Mucosa of gallbladder (tissue), 1 donor: ENCODE measurements around the gene NUP54. TPM values are rescaled to one million over a fixed set of nuclear protein-coding genes. Genes with fewer than 3 reads are reported as not detected.

Experiments
- DNase-seq: peaks from one replicate; pipeline ENCODE4 v3.0.0-alpha.2; 2020; ENCODE audit warnings: low spot score
- total RNA-seq: library from RNA; stranded (reverse); gene quantifications from one replicate; pipeline ENCODE4 v1.2.1, GENCODE V29; 2021
- donor health status: DM: no; HTN: no; CAD: no.

The NUP54 gene
- total RNA-seq, 1 donor from 2014 or later: 23.5 TPM

DNA sequence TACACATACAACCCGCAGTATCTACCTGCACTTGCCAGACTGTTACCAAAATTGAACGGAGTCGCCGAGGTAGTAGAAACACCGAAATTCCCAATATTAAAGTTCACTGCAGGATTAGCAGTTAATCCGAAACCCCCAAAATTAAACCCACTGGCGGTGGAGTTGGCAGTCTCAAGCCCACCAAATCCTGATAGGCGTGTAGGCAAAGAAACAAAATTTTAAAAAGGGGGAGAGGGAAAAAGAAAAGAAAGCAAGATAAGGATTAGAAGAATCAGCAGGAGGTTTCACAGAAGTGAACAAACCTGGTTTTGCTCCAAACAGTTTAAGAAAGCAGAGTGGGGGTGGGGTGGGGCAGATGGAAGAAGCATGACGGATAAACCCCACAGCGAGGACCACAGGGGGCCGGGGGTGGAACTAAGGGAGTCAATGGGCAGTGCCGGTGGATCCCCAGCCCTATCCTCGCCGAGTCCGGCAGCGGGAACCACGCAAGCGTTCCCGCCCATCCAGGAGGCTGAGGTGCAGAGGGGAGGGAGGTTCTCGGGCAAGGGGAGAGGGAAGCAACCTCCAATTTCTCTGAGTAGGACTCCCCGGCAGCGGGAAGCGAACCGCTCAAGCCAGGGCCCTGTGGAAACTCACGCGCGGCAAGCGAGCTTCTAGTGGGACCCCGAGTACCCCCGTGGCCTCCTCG lies 599 bp downstream of the NUP54 start:
- no peak for DNase-seq

- DNase-seq: no peak
These were observed 3.7 kb downstream of the NUP54 start for GRCh38 chr4:76144546-76144945.

DNA sequence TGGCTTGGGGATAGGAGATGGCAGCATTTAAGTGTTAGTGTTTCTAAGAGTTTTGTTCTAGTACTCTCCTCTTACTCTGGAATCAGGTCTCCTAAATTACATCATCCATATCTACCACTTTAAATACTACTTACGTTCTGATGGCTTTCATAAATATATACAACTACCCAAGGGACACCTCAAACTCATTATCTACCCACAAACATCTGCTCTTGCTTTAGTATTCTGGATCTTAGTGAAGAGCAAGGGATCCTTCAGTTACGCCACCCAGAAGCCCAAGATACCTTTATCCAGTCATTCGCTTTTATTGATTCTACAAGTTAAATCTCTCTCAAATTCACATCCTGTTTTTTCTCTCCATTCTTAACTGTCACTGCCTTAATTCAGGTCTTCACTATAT lies 7.0 kb downstream of the NUP54 start:
- no peak for DNase-seq

DNA sequence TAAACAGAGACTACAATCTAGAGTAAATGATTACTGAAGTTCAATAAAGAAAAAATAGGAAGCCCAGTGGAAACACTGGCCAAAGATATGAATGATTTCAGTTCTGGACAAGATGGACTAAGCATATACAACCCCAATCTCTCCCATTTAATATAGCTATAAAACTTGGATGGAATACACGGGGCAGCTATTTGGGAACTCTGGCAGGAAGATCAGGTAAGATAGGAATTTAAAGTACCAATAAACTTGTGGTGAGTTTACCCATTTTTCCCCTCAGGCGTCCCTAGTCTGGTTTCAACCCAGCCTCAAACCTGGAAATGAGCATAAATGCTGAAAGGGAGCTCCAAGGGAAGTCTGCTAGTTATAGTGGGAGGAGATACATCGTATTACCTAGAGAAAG lies 20.4 kb downstream of the NUP54 start:
- no peak for DNase-seq

DNA sequence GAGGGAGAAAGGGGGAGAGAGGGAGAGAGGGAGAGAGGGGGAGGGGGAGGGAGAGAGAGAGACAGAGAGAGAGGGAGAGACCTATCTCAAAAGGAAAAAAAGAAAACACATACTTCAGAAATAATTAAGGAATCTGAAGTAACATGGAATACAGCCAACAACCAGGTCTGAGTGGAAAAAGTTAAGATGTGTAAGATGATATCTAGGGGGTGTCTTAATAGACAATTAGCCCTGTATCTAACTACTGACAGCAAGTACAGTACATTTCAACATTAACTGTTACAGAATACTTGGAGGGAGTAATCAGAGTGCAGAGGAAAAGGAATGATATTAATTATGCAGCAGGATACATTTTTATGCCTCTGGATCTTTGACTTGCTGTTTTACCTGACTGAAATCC lies 22.4 kb downstream of the NUP54 start:
- no peak for DNase-seq

- DNase-seq: no peak
These were observed 28.0 kb downstream of the NUP54 start for GRCh38 chr4:76120199-76120598.

- DNase-seq: no peak
These were observed 30.7 kb downstream of the NUP54 start for GRCh38 chr4:76117536-76117935.

DNA sequence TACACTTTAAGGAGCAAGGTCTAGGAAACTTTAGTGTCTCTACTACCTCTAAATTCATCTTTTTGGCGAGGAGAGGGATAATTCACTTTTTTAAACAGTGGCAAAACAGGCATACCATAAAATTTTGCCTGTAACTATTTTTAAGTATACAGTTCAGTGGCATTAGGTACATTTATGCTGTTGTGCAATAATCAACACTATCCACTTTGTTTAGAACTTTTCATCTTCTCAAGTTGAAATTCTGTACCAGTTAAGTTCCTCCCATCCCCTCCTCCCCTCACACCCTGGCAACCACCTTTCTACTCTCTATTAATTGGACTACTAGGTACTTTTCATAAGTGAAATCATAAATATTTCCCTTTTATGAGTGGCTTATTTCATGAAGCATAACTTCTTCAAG lies 31.4 kb downstream of the NUP54 start:
- no peak for DNase-seq

DNA sequence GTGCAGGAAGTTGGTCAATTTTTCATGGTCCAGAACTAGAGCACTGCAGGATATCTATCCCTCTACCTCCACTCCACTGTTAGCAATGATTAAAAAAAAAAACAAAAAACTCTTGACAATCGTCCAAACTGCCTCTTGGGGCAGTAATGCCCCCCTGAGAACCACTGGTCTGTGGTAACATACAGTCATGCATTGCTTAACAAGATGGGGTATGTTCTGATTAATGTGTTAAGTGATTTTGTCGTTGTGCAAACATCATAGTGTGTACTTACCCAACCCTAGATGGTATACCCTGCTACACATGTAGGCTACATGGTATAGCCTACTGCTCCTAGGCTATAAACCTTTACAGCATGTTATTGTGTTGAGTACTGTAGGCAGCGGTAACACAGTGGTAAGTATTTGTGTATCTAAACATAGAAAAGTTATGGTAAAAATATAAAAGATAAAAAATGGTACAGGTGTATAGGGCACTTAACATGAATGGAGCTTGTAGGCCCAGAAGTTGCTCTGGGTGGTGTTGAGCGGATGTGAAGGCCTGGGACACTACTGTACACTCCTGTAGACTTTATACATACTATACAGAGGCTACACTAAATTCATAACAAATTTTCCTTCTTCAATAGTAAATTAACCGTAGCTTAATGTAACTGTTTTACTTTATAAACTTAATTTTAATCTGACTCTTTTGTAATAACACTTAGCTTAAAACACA lies 39.6 kb downstream of the NUP54 start:
- no peak for DNase-seq

DNA sequence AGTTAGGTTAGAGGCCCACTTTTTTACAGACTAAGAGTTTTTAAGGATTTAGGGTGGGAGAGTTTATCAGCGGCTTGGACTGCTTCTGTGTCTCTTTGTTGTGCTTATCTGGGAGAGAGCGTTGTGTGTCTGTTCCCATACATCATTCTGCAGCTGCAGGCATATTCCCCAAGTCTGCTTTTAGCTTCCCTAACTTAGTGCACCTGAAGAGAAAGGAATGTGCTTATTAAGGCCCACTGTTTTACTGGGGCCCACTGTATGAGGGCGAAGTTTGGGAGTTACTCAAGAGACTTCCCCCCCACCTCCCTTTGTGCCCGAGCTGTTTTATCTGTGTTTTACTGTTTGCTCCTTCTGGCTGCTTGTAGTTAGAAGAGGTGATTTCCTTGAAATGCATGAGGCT lies 41.8 kb downstream of the NUP54 start:
- no peak for DNase-seq

GRCh38 chr4:76105652-76106051 lies 42.5 kb downstream of the NUP54 start:
- DNase-seq: no peak

DNA sequence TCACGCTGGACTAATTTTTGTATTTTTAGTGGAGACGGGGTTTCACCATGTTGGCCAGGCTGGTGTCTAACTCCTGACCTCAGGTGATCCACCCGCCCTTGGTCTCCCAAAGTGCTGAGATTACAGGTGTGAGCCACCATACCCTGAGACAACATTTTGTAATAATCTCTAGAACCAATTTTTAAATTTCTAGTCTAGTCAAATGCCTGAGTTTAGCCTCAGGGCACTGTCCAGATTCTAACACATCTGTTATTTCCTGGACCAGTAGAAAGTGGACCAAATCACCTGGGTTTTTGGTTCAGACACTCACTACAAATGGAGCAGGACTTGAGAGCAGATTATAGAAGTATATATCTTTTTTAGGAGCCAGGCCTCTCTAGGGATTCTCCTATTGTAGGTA lies 52.1 kb downstream of the NUP54 start:
- no peak for DNase-seq

- DNase-seq: no peak
These were observed 52.6 kb downstream of the NUP54 start for GRCh38 chr4:76095568-76095967.

DNA sequence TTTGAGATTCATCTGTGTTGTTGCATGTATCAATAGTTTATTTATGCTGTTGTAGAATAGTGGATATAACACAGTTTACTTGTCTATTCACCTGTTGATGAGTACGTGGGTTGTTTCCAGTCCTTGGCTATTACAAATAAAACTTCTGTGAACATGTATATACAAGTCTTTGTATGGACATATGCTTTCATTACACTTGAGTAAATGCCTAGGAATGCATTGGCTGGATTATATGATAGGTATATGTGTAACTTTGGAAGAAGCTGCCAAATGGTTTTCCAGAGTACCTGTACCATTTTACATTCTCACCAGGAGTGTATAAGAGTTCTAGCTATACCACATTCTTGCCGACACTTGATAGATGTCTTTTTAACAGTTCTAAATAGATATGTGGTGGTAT lies 57.1 kb downstream of the NUP54 start:
- DNase-seq: no peak

GRCh38 chr4:76090241-76090691 lies 57.9 kb downstream of the NUP54 start:
- peak; percentile 41 for DNase-seq

DNA sequence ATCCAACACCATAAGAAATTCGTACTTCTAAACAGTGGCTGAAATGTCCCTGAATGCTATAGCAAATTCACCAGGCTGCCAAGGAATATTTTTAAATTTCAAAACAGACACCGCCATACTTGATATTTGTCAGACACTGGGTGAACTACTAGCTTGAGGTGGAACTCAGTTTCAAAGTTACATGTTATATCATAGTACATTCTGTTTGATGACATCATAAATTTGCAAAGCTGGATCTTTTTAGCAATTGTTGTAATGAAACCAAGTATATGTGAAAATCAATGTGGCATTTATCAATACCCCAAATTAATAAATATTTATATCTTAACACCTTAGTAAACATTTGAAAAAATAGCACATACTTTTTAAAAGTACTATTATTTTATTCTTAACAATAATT lies 59.5 kb downstream of the NUP54 start:
- no peak for DNase-seq

DNA sequence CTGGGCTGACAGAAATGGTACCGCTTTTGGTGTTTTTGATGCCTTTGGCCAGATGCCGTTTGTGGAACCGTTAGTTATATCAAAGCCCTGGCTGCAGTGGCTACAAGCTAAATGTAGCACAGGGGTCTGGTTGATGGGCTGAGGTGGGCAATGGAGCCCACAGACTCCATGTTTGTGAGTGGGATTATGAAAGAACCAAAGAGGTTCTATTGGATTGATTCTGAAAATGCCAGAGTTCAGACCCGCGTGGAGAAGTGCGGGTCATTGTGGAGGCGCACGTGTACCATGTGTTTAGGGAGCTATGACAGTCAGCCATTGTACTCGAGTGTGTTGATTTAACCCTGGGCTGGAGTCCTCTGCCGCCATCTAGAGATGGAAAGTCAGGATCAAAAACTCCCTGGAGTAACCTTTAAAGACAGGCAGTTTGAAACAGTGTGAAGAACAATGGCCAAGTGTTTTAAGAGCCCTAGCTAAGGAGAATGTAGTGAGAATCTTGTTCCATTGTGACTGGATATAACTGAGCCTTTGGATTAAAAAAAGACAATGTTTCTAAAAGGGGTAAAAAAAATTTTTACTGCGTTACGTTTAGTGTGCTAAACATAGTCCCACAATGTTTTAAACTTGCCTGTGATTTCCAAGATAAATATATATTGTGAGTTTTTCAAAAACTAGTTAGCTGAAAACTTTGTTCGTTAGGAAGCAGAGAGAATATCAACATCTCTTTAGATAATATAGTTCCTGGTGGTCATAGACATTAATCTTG lies 61.0 kb downstream of the NUP54 start:
- DNase-seq: peak; percentile 60

GRCh38 chr4:76084542-76084941 lies 63.7 kb downstream of the NUP54 start:
- DNase-seq: no peak

DNA sequence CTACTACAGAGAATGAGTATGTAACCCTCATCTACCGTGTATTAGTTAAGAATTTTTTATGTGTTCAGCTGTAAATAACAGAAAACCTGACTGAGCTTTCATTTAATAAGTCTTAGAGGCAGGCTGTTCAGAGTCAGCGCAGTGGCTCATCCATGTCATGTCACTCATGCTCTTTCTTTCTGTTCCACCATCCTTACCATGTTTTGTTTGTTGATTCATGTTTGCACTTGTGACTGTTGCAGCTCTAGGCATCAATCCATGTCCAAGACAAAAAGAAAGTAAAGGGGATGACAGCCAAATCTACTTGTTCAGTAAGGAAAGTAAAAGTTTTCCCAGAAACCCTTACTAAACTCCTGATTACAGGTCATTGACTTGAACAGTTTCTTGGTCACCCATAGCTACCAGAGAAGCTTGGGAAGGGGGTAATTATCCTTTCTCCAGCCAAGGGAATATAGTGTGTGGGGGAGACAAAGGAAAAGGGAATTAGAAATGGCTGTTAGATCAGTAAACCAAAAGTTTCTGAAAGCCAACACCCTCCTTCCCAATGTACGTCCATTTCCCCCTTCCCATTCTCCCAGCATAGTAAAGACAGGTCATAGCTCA lies 64.7 kb downstream of the NUP54 start:
- DNase-seq: no peak

DNA sequence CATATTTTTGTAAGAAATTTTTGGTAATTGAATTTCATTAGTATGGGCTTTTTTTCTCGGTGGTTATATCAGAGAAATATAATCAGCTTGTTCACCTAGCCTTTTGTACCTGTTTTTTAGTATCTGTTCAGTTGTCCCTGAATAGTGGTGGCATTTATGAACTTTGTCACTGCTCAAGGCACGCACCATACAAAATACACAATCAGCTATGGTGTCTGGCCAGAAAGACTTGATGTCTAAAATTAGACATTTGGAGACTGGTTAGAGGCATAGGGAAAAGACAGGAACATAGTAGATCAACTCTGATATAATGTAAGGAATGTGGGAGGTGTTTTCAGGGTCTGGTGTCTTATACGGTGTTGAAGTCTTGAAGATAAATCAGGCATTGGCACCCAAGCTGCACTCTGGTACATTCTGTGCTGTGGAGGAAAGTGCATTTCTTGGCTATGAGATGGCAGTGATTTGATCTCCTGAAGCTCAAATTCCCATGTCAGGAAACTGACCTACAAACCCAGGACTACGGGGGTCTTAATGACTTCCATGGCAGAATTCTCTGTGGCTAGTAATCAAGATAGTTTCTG lies 70.1 kb downstream of the NUP54 start:
- no peak for DNase-seq

- no peak for DNase-seq
These were observed 73.1 kb downstream of the NUP54 start for GRCh38 chr4:76074993-76075600.

DNA sequence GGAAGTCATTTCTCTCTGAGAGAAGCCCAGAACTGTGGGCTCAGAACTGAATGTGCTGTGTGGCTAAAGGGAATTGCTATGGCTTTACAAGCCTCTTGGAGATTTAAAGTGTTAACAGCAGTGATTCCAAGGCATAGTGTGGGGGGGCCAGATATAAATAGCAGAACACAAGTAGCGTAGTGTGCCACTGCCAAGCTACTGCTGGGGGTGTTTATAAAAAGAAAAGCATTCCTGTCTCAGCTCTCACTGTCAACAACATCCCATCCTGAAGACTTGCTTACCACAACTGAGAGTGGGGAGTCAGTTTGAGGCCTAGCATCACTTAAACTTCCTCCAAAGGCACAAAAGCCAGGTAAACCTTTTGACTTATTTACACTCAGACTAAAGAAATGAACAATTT lies 73.7 kb downstream of the NUP54 start, which contains the start of gene ART3:
TSS of gene ART3 (plus strand) at position 242 of the 400 bp plus-strand sequence. CDS start 1,181 bp downstream, outside the sequence.
- DNase-seq: no peak
